Activated CD4-positive, alpha-beta T cell treated with anti-CD3 and anti-CD28 coated beads, Interleukin-2, amount 50 U/mL, for 24 hours (primary cell): ENCODE measurements around the gene SPRED3.

Experiments
- DNase-seq, 2 donors: peaks; one replicate each; pipeline ENCODE4 v3.0.0-alpha.2; 2020; ENCODE audit warnings: low read depth in 1 of 2, low spot score in 1 of 2

The SPRED3 gene

GRCh38 chr19:38417146-38417543, 28.6 kb downstream of the SPRED3 start:
- DNase-seq, result no peak

- peak in 1 of 2 donors; percentile 39 for DNase-seq
Observed at GRCh38 chr19:38417544-38418506, 29.3 kb downstream of the SPRED3 start.

- DNase-seq, result no peak
Observed at GRCh38 chr19:38420935-38421334, 32.4 kb downstream of the SPRED3 start.

- DNase-seq, result no peak
Observed at GRCh38 chr19:38421856-38422255, 33.4 kb downstream of the SPRED3 start.

- DNase-seq, result no peak
Observed at GRCh38 chr19:38422438-38422837, 33.9 kb downstream of the SPRED3 start.

- no peak for DNase-seq
Observed at GRCh38 chr19:38424272-38424671, 35.8 kb downstream of the SPRED3 start.

- no peak for DNase-seq
Observed at GRCh38 chr19:38425222-38425809, 36.8 kb downstream of the SPRED3 start.

GRCh38 chr19:38425810-38426466, 37.4 kb downstream of the SPRED3 start, which contains the start of gene RASGRP4:
Gene RASGRP4, minus strand, starts transcription at chr19:38426219. Its CDS starts 128 bp downstream, at chr19:38426091.
- DNase-seq, result peak in 1 of 2 donors; percentile 21

- DNase-seq, result peak in 1 of 2 donors; percentile 50
Observed at GRCh38 chr19:38427035-38427677, 38.7 kb downstream of the SPRED3 start.

- DNase-seq, result peak in 1 of 2 donors; percentile 64
Observed at GRCh38 chr19:38429055-38429810, 40.7 kb downstream of the SPRED3 start.

GRCh38 chr19:38429811-38430156, 41.3 kb downstream of the SPRED3 start:
- no peak for DNase-seq

GRCh38 chr19:38430931-38431330, 42.4 kb downstream of the SPRED3 start:
- no peak for DNase-seq

- peak in 1 of 2 donors; percentile 46 for DNase-seq
Observed at GRCh38 chr19:38433268-38433733, 44.8 kb downstream of the SPRED3 start, which contains the start of gene RYR1. Gene RYR1, plus strand, starts transcription at chr19:38433691. Its CDS starts 139 bp downstream, at chr19:38433830.

- DNase-seq, result no peak
Observed at GRCh38 chr19:38434549-38435051, 46.1 kb downstream of the SPRED3 start.

GRCh38 chr19:38437295-38437694, 48.8 kb downstream of the SPRED3 start:
- no peak for DNase-seq

- no peak for DNase-seq
Observed at GRCh38 chr19:38437917-38438316, 49.4 kb downstream of the SPRED3 start.

GRCh38 chr19:38440592-38440991, 52.1 kb downstream of the SPRED3 start:
- DNase-seq, result no peak

- no peak for DNase-seq
Observed at GRCh38 chr19:38441657-38442348, 53.3 kb downstream of the SPRED3 start.

- DNase-seq, result no peak
Observed at GRCh38 chr19:38442736-38443135, 54.2 kb downstream of the SPRED3 start.
